ENCODE data around the gene B3GAT1. TPM values are rescaled to one million over a fixed set of nuclear protein-coding genes. Genes with fewer than 3 reads are reported as not detected.

The B3GAT1 gene
- polyA plus RNA-seq, 1 donor from 2014 or later, result 28.2 TPM

DNA sequence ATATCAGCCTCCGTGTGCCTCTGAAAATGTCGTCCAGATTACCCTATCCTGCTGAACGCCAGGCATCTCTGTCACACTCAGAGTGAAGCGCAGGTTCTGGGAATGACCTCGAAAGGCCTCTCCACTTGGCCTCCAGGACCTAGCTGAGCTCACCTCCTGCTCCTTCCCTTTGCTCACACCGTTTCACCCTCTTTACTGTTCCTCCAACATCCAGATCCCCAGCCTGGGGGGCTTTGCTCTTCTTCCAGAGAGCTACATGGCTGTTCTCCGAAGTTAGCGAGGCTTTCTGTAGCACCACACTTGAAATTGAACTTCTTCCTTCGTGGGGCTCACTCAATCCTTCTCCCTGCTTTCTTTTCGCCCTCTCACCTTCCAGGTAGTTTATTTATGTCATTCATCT is 52.4 kb downstream of the B3GAT1 start:
- Histone ChIP-seq H3K9me3 (ENCODE audit: low read length) (no peaks in the 10 kb centered on the region), H4K20me1 (ENCODE audit: insufficient read depth) (no peaks in the 10 kb centered on the region), H3F3A (ENCODE audit: insufficient read depth, low read length, poor library complexity, severe bottlenecking) (no peaks in the 10 kb centered on the region), H3K9me2 (ENCODE audit: insufficient read depth, low read length) (no peaks in the 10 kb centered on the region), H3K36me3 (ENCODE audit: insufficient read depth, low read length) (no peaks in the 10 kb centered on the region), H3K27ac (ENCODE audit: low read length) (no peak overlapping the region), H3K9ac (ENCODE audit: low read length) (no peak overlapping the region), H3K4me3 (ENCODE audit: low read length) (no peak overlapping the region), H3K4me2 (ENCODE audit: low read length) (no peak overlapping the region), H3K79me2 (replicated peaks; ENCODE audit: insufficient read depth, low read length) (no peaks in the 10 kb centered on the region), H2AFZ (ENCODE audit: low read depth, low read length) (no peak overlapping the region), H3K27me3 (ENCODE audit: insufficient read depth, low read depth, low read length) (no peaks in the 10 kb centered on the region)
- TF ChIP-seq REST (IDR thresholded peaks at IDR 0.05; ENCODE audit: borderline replicate concordance) (no peak), MXI1 (conservative IDR thresholded peaks at IDR 0.05; ENCODE audit: poor library complexity, severe bottlenecking) (no peak), POLR2AphosphoS5 (IDR thresholded peaks at IDR 0.05) (no peak), TAF1 (IDR thresholded peaks at IDR 0.05; ENCODE audit: low read depth) (no peak), CTCF (IDR thresholded peaks at IDR 0.05; ENCODE audit: poor library complexity, severe bottlenecking) (no peak), SMC3 (conservative IDR thresholded peaks at IDR 0.05; ENCODE audit: poor library complexity) (no peak), EZH2 (IDR thresholded peaks at IDR 0.05; ENCODE audit: borderline replicate concordance, insufficient read depth, low read length, poor library complexity, severe bottlenecking) (no peak), EP300 (conservative IDR thresholded peaks at IDR 0.05; ENCODE audit: poor library complexity, severe bottlenecking) (no peak), RAD21 (conservative IDR thresholded peaks at IDR 0.05) (no peak)

GRCh38 chr11:134358856-134359490 is 53.1 kb downstream of the B3GAT1 start:
- H2AFZ ChIP-seq (ENCODE audit: low read depth, low read length), result no peak overlapping the region
- no peaks in the 10 kb centered on the region for H3F3A ChIP-seq (ENCODE audit: insufficient read depth, low read length, poor library complexity, severe bottlenecking)
- no peaks in the 10 kb centered on the region for H3K9me3 ChIP-seq (ENCODE audit: low read length)
- no peaks in the 10 kb centered on the region for H3K27me3 ChIP-seq (ENCODE audit: insufficient read depth, low read depth, low read length)
- no peak overlapping the region for H3K4me3 ChIP-seq (ENCODE audit: low read length)
- no peak overlapping the region for H3K9ac ChIP-seq (ENCODE audit: low read length)
- no peaks in the 10 kb centered on the region for H3K9me2 ChIP-seq (ENCODE audit: insufficient read depth, low read length)
- no peaks in the 10 kb centered on the region for H3K79me2 ChIP-seq (replicated peaks; ENCODE audit: insufficient read depth, low read length)
- no peaks in the 10 kb centered on the region for H3K36me3 ChIP-seq (ENCODE audit: insufficient read depth, low read length)
- no peaks in the 10 kb centered on the region for H4K20me1 ChIP-seq (ENCODE audit: insufficient read depth)
- no peak overlapping the region for H3K4me2 ChIP-seq (ENCODE audit: low read length)
- no peak overlapping the region for H3K27ac ChIP-seq (ENCODE audit: low read length)
- TF ChIP-seq TAF1 (IDR thresholded peaks at IDR 0.05; ENCODE audit: low read depth) (no peak), EP300 (conservative IDR thresholded peaks at IDR 0.05; ENCODE audit: poor library complexity, severe bottlenecking) (no peak), EZH2 (IDR thresholded peaks at IDR 0.05; ENCODE audit: borderline replicate concordance, insufficient read depth, low read length, poor library complexity, severe bottlenecking) (no peak), CTCF (IDR thresholded peaks at IDR 0.05; ENCODE audit: poor library complexity, severe bottlenecking) (no peak), REST (IDR thresholded peaks at IDR 0.05; ENCODE audit: borderline replicate concordance) (no peak), SMC3 (conservative IDR thresholded peaks at IDR 0.05; ENCODE audit: poor library complexity) (no peak), RAD21 (conservative IDR thresholded peaks at IDR 0.05) (no peak), POLR2AphosphoS5 (IDR thresholded peaks at IDR 0.05) (no peak), MXI1 (conservative IDR thresholded peaks at IDR 0.05; ENCODE audit: poor library complexity, severe bottlenecking) (no peak)
